ENCODE data around the gene PLXNB2.
"Not testable (repeated sequence)": the region's sequence is repeated elsewhere in the genome, so short reads cannot be mapped to it uniquely, and the experiment has no call there.

The PLXNB2 gene

DNA sequence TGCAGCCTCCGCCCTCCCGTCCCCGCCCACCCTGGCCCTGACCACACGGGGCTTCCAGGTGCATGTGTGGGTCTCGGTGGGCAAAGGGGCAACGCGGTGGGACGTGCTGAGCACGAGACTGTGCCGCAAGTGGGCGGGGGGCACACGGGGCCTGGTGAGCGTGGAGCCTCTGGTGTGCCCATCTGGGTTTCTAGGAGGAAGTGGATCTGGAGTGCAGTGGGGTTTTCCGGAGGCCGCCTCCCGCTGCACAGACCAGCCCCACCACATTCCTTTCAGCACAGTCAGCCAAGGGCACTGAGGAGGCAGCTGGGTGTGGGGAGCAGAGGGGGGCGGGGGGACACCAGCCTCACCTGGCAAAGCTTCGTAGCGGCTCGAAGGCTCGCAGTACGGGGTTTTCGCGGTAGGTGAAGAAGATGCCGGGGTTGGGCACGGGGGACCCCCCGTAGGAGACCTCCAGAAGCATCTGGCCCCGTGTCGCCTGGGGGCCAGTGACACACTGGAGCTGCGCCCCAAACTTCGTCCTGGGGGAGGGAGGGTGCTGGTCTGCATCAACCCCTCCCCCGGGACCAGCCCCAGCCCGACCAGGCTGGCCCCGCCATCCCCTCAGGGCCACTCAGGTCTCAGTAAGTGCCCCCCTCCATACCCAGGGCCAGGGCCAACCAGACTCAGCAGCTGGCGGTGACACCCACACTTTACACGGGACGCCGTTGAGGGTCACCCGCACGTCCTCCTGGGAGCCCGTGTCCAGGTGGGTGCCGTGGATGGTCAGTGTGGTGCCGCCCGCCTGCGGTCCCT is 24.9 kb downstream of the PLXNB2 start:
- Mint-ChIP-seq H3K27ac (no peak overlapping the region), H3K4me1 (no peaks in the 10 kb centered on the region), H3K9me3 (no peaks in the 10 kb centered on the region), H3K36me3 (no peaks in the 10 kb centered on the region), H3K27me3 (no peaks in the 10 kb centered on the region), H3K4me3 (no peak overlapping the region)

DNA sequence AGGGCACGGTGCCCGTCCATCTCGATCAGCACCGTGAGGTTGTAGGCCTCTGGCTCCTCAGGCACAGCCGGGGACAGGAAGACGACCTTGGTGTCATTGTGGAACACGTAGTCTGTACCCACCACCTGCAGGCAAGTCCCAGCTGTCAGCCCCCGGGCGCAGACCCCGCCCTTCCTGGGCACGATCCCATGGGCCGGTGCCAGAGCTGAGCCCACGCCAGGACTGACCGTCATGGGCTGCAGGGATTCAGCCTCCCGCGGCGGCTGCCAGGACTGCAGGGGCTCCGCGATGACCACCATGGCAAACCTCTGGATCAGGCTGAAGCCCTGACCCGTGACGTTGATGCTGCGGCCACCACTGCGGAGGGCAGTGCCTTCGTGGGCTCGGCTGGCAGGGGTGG is 25.5 kb downstream of the PLXNB2 start:
- Mint-ChIP-seq H3K9me3 (no peaks in the 10 kb centered on the region), H3K4me3 (no peak overlapping the region), H3K36me3 (no peaks in the 10 kb centered on the region), H3K27me3 (no peaks in the 10 kb centered on the region), H3K27ac (no peak overlapping the region), H3K4me1 (no peaks in the 10 kb centered on the region)

DNA sequence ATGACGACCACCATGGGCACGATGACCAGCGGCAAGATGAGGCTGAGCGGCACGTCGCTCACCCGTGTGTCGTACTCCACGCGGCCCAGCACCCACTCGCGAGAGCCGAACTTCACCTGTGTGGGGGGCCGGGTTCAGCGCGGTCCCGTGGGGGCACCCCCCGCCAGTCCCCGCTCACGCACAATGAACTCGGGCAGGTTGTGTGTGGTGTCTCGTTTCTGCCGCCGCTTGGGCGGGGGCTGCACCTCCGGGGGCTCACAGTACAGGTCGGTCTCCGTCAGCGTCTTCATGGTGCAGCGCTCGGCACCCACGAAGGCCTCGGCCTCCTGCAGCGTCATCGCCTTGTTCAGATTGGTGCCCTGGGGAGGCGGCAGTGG is 26.1 kb downstream of the PLXNB2 start:
- no peak overlapping the region for H3K27ac Mint-ChIP-seq
- no peak overlapping the region for H3K4me3 Mint-ChIP-seq
- H3K36me3 Mint-ChIP-seq = no peaks in the 10 kb centered on the region
- no peaks in the 10 kb centered on the region for H3K4me1 Mint-ChIP-seq
- no peaks in the 10 kb centered on the region for H3K9me3 Mint-ChIP-seq
- no peaks in the 10 kb centered on the region for H3K27me3 Mint-ChIP-seq

DNA sequence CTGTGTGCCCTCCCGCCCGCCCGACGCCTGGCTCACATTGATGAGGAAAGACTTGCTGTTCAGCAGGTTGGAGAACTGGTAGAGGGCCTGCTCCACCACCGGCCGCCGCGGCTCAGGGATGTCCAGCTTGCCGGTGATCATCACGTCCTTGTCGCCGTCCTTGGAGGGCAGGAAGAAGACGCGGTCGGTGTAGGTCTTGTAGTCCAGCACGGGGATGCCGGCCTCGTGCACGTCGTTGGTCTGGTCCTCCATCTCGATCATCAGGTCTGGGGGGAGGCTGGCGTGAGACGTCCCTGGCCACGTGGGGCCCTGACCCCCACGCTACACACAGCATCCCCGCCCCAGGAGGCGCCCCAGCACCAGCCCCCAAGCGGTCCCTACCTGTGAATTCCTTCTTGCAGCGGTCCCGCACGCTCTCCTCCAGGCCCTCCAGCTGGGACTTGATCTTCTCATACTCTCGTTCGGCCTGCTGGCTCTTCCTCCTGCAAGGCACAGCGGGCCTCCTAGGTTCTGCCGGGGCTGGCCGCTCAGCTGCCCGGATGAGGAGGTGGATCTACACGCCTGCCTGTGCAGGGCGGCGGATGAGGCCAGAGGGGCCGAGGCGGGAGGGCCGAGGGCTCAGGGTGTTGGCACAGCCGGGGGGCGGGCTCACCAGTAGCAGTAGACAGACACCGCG is 26.6 kb downstream of the PLXNB2 start:
- H3K36me3 Mint-ChIP-seq = no peaks in the 10 kb centered on the region
- no peak overlapping the region for H3K27ac Mint-ChIP-seq
- no peaks in the 10 kb centered on the region for H3K9me3 Mint-ChIP-seq

DNA sequence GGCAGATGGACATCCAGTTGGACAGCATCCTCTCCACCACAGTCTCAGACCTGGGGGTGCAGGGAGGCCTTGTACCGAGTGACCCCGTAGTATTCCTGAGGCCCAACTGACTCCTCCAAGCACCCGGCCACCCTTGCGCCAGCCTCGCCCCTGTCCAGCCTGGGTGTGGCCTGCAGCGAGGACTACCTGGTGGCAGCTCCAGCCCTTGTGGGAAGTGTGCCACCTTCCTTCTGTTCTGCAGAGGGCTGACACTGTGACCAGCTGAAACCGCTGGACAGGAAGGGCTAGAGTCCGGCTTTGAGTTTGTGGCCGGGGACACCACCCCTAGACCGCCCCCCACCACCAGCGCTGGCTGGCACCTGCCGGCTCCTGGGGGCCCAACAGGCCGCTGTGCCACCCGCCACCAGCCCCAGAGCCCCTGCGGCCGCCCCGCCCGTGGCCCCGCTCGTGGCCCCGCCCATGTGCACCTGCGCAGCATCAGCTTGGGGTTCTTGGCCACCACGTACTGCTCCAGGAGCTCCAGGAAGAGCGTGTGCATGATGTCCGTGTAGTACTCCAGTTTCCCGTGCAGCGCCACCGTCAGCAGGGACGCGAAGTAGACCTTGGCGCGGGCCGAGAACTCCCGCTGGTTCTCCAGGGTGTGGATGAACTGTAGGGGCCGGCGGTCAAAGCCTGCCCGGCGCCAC is 27.3 kb downstream of the PLXNB2 start:
- Mint-ChIP-seq H3K9me3 (no peaks in the 10 kb centered on the region), H3K27me3 (no peaks in the 10 kb centered on the region), H3K27ac (no peak overlapping the region), H3K4me3 (no peak overlapping the region), H3K4me1 (no peaks in the 10 kb centered on the region), H3K36me3 (no peaks in the 10 kb centered on the region)

More for the DNA sequence above, 26.6 kb downstream of the PLXNB2 start:
- Mint-ChIP-seq H3K4me3 (no peak overlapping the region), H3K4me1 (no peaks in the 10 kb centered on the region), H3K27me3 (no peaks in the 10 kb centered on the region)

DNA sequence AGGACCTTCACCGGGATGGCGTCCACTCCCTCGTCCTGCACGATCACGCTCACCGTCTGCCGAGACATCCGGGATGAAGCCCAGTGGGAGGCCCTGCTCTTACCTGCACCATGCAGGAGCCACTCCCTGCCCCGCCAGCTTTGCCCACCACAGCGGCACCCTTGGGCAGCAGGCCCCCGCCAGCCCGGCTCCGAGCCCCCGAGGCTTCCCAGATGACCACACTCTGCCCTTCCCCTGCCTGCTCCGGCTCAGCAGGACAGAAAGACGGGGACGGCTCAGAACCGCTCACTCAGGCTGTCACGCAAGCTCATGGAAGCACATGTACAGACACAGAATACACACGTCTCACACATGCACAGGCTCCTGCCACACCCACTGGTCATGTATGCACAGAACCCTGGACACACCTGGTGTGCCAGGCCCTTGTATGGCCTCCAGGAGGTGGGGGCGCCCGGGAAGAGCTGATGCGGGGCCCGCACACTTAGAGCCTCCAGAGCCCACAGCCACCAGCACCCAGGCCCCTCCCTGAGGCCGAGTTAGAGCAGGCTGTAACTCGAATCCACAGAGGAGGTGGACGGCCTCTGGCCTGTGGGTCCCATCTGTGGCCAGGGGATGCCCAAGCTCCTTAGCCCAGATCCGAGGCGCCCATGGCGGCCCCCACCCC is 28.4 kb downstream of the PLXNB2 start:
- no peaks in the 10 kb centered on the region for H3K9me3 Mint-ChIP-seq
- no peak overlapping the region for H3K4me3 Mint-ChIP-seq
- no peaks in the 10 kb centered on the region for H3K36me3 Mint-ChIP-seq
- no peaks in the 10 kb centered on the region for H3K27me3 Mint-ChIP-seq
- H3K27ac Mint-ChIP-seq = peak overlapping the region; percentile 72
- peaks cover 1% of the 10 kb centered on the region for H3K4me1 Mint-ChIP-seq

DNA sequence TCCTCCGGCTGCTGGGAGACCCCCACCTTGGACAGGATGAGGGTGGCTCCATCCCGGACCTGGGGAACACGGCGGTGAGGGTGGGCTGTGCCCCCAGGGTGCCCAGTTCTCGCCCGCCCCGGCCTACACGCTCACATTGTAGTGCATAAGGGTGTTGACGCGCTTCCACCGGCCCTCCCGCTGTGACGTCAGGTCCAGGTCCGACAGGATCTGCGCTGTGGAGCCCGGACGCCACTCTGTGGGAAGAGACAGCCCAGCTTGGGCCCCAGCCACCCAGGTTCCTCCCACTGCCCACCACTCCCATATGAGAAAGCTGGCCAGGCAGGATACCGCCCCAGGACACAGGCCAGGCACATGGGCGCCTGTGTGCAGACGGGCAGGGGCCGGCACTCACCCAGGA is 29.0 kb downstream of the PLXNB2 start:
- H3K27me3 Mint-ChIP-seq = no peaks in the 10 kb centered on the region
- no peaks in the 10 kb centered on the region for H3K36me3 Mint-ChIP-seq

DNA sequence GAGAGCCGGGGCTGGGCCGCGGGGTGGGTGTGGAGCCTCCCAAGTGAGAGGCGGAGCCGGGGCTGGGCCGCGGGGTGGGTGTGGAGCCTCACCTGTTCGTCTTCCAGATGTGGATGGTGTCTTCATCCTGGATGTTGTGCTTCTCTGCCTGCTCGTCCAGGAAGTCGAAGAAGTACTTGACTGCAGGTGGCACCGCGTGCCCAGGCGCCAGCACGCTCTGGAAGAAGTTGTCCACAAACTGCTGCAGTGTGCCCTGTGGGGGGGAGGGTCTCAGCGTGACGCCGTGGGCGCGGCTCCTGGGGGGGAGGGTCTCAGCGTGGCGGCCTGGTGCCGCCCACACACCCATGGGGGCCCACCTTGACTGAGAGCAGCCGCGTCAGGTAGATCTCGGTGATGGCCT is 29.7 kb downstream of the PLXNB2 start:
- Mint-ChIP-seq H3K4me1 (peaks cover 6% of the 10 kb centered on the region), H3K27me3 (no peaks in the 10 kb centered on the region), H3K36me3 (no peaks in the 10 kb centered on the region), H3K27ac (no peak overlapping the region), H3K4me3 (no peak overlapping the region), H3K9me3 (no peaks in the 10 kb centered on the region)

More for the DNA sequence above, 29.0 kb downstream of the PLXNB2 start:
- Mint-ChIP-seq H3K4me1 (peaks cover 6% of the 10 kb centered on the region), H3K27ac (no peak overlapping the region), H3K9me3 (no peaks in the 10 kb centered on the region), H3K4me3 (no peak overlapping the region)

DNA sequence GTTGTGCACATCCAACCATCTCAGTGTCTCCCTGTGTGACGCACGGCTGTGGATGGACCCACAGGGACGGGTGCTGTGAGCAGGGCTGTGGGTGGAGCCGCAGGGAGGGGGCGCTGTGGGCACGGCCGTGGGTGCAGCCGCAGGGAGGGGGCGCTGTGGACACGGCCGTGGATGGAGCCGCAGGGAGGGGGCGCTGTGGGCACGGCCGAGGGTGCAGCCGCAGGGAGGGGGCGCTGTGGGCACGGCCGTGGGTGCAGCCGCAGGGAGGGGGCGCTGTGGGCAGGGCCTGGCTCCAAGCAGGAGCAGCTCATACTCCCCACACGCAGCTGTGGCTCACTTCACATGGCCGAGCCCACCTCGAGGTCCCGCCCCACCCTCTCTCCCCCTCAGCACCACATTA is 31.3 kb downstream of the PLXNB2 start:
- H3K27ac Mint-ChIP-seq = no peak overlapping the region
- peaks cover 6% of the 10 kb centered on the region for H3K4me1 Mint-ChIP-seq
- H3K4me3 Mint-ChIP-seq = no peak overlapping the region
- H3K27me3 Mint-ChIP-seq = no peaks in the 10 kb centered on the region
- no peaks in the 10 kb centered on the region for H3K9me3 Mint-ChIP-seq
- no peaks in the 10 kb centered on the region for H3K36me3 Mint-ChIP-seq

DNA sequence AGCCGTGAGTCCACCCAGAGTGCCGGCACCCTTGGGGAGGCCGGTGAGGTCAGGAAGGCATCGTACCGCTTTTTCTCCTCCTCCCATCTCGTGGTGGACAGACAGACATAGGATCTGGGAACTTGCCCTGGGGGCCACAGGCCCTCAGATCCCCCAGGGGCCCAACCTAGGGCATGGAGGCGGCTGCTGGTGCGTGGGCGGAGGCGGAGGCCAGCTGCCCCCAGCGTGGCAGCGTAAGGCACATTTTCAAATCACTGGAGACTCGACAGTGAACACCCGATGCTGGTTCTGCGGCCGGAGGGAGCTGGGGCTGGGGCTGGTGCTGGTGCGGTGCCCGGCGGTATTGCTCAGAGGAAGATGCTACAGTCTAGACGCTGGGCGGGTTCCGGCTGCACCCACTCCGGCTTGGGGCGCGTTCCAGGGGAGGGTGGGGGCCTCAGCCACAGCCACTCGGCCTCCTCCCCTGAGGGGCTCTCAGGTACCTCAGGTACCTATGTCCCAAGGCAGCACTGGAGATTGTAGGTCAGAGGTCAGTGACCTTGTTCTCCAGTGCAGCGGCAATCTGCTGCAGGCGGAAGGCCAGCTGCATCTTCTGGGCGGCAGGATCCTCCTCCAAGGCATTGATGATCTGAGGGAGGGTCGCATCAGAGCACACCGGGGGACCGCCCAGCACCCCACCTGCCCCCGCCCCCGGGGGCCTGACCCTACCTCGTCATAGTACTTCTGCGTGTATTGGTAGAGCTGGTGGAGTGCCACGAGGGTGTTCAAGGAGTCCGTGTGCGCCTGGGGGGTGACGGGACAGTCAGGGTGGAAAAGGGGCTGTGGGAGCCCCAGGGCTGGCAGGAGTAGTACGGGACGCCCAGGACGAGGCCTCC is 32.0 kb downstream of the PLXNB2 start:
- H3K9me3 Mint-ChIP-seq = no peaks in the 10 kb centered on the region
- no peaks in the 10 kb centered on the region for H3K36me3 Mint-ChIP-seq
- no peaks in the 10 kb centered on the region for H3K27me3 Mint-ChIP-seq
- H3K4me3 Mint-ChIP-seq = no peak overlapping the region
- peaks cover 6% of the 10 kb centered on the region for H3K4me1 Mint-ChIP-seq
- H3K27ac Mint-ChIP-seq = no peak overlapping the region

DNA sequence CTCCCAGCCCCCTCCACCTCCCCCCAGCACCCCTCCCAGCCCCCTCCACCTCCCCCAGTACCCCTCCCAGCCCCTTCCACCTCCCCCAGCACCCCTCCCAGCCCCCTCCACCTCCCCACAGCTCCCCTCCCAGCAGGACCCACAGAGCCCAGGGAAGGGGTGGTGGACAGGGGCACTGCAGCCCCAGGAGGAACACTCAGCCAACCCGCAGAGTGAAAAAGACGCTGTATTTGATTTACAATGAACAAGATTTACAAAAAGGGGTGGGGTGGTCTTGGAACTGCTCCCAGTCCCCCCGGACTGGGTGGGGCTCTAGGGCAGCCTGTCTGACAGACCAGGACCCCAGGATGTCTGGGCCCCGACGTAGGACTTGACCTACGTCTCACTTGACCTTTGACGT is 32.7 kb downstream of the PLXNB2 start:
- H3K9me3 Mint-ChIP-seq = no peaks in the 10 kb centered on the region
- peaks cover 6% of the 10 kb centered on the region for H3K4me1 Mint-ChIP-seq
- no peaks in the 10 kb centered on the region for H3K27me3 Mint-ChIP-seq
- no peak overlapping the region for H3K4me3 Mint-ChIP-seq
- no peaks in the 10 kb centered on the region for H3K36me3 Mint-ChIP-seq
- no peak overlapping the region for H3K27ac Mint-ChIP-seq

DNA sequence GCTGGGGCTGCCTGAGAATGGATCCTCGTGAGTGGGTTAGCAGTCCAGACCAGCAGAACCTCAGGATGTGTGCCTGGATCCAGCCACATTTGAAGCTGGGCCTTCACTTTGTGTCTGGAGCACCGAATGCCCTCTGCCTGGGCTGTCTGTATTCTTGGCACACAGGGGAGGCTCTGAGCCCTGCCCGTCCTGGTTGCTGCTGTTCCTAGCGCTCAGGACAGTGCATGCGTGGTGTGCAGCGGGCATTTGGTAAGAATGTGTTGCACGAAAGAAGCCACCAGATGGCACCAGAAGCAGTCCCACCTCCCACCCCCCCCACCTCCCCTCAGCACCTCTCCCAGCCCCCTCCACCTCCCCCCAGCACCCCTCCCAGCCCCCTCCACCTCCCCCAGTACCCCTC is 33.1 kb downstream of the PLXNB2 start:
- Mint-ChIP-seq H3K4me3 (no peak overlapping the region), H3K4me1 (peaks cover 6% of the 10 kb centered on the region), H3K9me3 (no peaks in the 10 kb centered on the region), H3K27me3 (no peaks in the 10 kb centered on the region), H3K27ac (no peak overlapping the region), H3K36me3 (no peaks in the 10 kb centered on the region)

DNA sequence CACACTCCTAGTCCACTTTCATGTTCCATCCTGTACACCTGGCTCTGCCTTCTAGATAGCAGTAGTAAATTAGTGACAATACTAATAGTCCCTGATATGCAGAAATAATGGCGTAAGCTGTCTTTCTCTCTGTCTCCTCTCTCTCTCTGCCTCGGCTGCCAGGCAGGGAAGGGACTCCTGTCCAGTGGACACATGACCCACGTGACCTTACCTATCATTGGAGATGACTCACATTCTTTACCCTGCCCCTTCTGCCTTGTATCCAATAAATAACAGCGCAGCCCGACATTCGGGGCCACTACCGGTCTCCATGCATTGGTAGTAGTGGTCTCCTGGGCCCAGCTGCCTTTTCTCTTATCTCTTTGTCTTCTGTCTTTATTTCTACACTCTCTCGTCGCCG is 33.7 kb downstream of the PLXNB2 start:
- H3K27ac Mint-ChIP-seq = peak overlapping the region; percentile 72
- H3K27me3 Mint-ChIP-seq, H3K4me1 Mint-ChIP-seq, H3K36me3 Mint-ChIP-seq, H3K9me3 Mint-ChIP-seq: not testable (repeated sequence)
- peak overlapping the region; percentile 44 for H3K4me3 Mint-ChIP-seq

DNA sequence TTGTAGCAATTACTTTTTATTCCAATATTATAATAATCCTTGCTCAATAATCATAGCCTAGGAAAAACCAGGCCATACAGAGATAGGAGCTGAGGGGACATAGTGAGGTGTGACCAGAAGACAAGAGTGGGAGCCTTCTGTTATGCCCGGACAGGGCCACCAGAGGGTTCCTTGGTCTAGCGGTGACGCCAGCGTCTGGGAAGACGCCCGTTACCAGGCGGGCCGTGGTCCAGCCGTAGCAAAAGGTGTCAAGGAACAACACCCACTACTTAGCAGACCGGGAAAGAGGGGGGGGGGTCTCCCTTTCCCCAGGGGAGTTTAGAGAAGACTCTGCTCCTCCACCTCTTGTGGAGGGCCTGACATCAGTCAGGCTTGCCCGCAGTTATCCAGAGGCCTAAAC is 34.1 kb downstream of the PLXNB2 start:
- not testable (repeated sequence) for H3K27me3 Mint-ChIP-seq, H3K9me3 Mint-ChIP-seq, H3K4me1 Mint-ChIP-seq, H3K4me3 Mint-ChIP-seq, H3K27ac Mint-ChIP-seq, H3K36me3 Mint-ChIP-seq

All from activated naive CD4-positive, alpha-beta T cell treated with anti-CD3 and anti-CD28 coated beads, Interleukin-2, amount 50 U/mL, for 24 hours (primary cell).